Stomach (tissue), 4 donors: Measurements from ENCODE around the gene CDH23.

Source experiments
- POLR2AphosphoS5 ChIP-seq, 3 donors: sonication (generic); formaldehyde crosslinking; IDR thresholded peaks; one replicate each; pipeline ENCODE4 v1.6.1; 2016; ENCODE audit warnings: antibody characterized with exemption in 3 of 3
- TF ChIP-seq, protein P1 (sequence below), 7 experiments: fragments of 450-650 bp in 4 of 7; fragments of 200-600 bp in 3 of 7; sonication (generic) in 3 of 7; IDR thresholded peaks; one replicate each; pipeline ENCODE4 v1.5.1; 2016 to 2019; ENCODE audit warnings: antibody characterized with exemption in 7 of 7, control low read depth in 2 of 7, mild to moderate bottlenecking in 1 of 7

DNA sequence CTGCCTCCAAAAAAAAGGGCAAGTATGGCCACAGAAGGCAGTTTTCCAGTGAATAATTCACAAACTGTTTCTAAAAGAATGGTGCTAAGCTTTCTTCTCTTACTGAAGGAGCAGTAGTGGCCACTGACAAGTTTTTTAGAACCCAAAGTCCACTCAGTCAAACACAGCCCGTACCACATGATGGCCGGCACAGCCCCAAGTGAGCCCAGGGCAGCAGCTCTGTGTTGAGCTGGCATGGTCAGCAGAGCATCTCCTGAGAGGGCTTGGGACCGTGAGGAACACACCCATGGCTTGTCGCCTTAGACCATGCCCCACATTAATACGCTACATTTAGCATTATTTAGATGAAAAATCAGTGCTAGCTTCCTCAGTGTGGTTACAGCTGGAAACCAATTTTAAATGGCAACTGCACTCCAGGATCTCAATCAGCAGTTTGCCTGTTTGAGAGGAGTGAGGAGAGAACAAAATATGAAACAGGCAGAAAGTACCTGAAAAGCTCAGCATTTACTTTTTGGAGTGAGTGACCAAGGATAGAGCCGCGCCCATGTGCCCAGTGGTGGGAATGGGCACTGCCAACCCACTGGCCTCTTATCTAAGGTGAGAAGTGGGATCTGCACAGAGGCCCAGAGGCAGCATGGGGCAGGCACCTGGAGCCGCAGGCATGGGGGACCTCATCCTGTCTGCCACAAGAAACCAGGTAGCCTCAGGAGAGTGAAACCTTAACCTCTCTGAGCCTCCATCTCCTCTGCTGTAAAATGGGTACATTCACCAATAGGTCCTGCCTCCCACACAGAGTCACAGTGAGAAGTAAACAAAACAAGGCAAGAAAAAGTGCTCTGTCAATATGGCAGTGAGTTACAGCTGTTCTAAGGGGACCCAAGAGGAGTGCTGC is 437.0 kb downstream of the CDH23 start:
- TF ChIP-seq, protein P1, sequence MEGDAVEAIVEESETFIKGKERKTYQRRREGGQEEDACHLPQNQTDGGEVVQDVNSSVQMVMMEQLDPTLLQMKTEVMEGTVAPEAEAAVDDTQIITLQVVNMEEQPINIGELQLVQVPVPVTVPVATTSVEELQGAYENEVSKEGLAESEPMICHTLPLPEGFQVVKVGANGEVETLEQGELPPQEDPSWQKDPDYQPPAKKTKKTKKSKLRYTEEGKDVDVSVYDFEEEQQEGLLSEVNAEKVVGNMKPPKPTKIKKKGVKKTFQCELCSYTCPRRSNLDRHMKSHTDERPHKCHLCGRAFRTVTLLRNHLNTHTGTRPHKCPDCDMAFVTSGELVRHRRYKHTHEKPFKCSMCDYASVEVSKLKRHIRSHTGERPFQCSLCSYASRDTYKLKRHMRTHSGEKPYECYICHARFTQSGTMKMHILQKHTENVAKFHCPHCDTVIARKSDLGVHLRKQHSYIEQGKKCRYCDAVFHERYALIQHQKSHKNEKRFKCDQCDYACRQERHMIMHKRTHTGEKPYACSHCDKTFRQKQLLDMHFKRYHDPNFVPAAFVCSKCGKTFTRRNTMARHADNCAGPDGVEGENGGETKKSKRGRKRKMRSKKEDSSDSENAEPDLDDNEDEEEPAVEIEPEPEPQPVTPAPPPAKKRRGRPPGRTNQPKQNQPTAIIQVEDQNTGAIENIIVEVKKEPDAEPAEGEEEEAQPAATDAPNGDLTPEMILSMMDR (IDR thresholded peaks at IDR 0.05) = no peak
- TF ChIP-seq POLR2AphosphoS5 (IDR thresholded peaks at IDR 0.05) = no peak
